Activated CD4-positive, CD25-positive, alpha-beta regulatory T cell (primary cell): ENCODE measurements around the gene ADISSP.

Experiments used
- DNase-seq, 4 experiments: peaks; one replicate each; lab custom pipeline; 2025; lab: John Stamatoyannopoulos, UW

Gene ADISSP

GRCh38 chr20:3755269-3755668 is 12.3 kb downstream of the ADISSP start:
- no peak for DNase-seq

GRCh38 chr20:3754276-3754630 is 13.3 kb downstream of the ADISSP start:
- no peak for DNase-seq

- no peak for DNase-seq
Measured at GRCh38 chr20:3753501-3754275, 13.9 kb downstream of the ADISSP start.

- peak in 3 of 4 experiments; percentile 17 to 24 (median 18) for DNase-seq
Measured at GRCh38 chr20:3753098-3753497, 14.5 kb downstream of the ADISSP start.

GRCh38 chr20:3752386-3752759 is 15.2 kb downstream of the ADISSP start:
- DNase-seq: no peak

GRCh38 chr20:3751675-3752385 is 15.7 kb downstream of the ADISSP start:
- DNase-seq: peak in 2 of 4 experiments; percentile 18 to 29

GRCh38 chr20:3751305-3751674 is 16.3 kb downstream of the ADISSP start:
- DNase-seq: no peak

- peak in 1 of 4 experiments; percentile 13 for DNase-seq
Measured at GRCh38 chr20:3749689-3750531, 17.6 kb downstream of the ADISSP start.

GRCh38 chr20:3749087-3749688 is 18.4 kb downstream of the ADISSP start:
- no peak for DNase-seq

- no peak for DNase-seq
Measured at GRCh38 chr20:3748073-3748472, 19.5 kb downstream of the ADISSP start.

GRCh38 chr20:3747471-3747870 is 20.1 kb downstream of the ADISSP start:
- no peak for DNase-seq

GRCh38 chr20:3745686-3746173 is 21.8 kb downstream of the ADISSP start:
- DNase-seq: no peak

- DNase-seq: peak; percentile 36 to 58 (median 43)
Measured at GRCh38 chr20:3744806-3745685, 22.5 kb downstream of the ADISSP start.

GRCh38 chr20:3744037-3744436 is 23.5 kb downstream of the ADISSP start:
- DNase-seq: no peak

GRCh38 chr20:3743251-3743650 is 24.3 kb downstream of the ADISSP start:
- no peak for DNase-seq

- no peak for DNase-seq
Measured at GRCh38 chr20:3741836-3742458, 25.6 kb downstream of the ADISSP start.

GRCh38 chr20:3740615-3741301 is 26.8 kb downstream of the ADISSP start:
- DNase-seq: no peak

GRCh38 chr20:3739926-3740451 is 27.6 kb downstream of the ADISSP start:
- DNase-seq: no peak

GRCh38 chr20:3739054-3739925 is 28.3 kb downstream of the ADISSP start:
- no peak for DNase-seq
